ENCODE measurements around the gene MEI4.
"Not testable (repeated sequence)": the region's sequence is repeated elsewhere in the genome, so short reads cannot be mapped to it uniquely, and the experiment has no call there.

Gene MEI4

DNA sequence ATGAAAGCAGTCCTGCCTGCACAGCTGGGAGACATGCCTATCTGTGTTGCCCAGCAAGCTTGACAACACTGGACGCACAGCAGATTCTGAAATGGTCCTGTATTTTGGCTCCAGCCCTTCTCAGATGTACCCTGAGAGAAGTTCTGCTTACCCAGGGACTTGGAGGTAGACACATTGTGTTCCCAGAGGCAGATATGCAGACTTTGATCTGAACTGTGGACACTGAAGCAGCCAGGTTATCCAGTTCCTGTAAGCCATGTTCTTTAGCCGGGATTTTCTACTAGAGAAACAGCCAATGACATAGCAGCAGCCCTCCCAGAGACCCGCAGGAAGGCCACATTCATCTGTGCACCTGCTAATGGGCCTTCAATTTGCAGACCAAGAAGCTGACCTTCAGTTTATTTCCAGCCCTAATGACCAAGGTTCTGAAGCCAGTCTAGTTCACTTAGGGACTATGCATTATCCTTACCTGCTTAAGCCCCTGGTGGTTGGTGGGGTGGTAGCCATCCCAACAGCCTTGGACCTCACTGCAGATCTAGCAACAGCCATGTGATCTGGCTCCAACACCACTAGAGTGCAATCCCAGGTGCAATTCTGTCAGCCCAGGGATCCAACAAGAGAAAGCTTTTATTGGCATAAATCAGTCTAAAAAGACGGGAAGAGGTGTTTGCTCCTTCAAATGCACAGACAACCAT lies 134.2 kb downstream of the MEI4 start:
- DNase-seq, result no peak
- in situ Hi-C loops (cut with MboI; ENCODE audit: low pct_unique_long_range_greater_than_20kb, low sequenced_read_pairs), result no loop called here

GRCh38 chr6:77796824-77797809 lies 144.3 kb downstream of the MEI4 start:
- no peak for DNase-seq
- in situ Hi-C loops (cut with MboI; ENCODE audit: low pct_unique_long_range_greater_than_20kb, low sequenced_read_pairs), result no loop called here

GRCh38 chr6:77812304-77812703 lies 159.5 kb downstream of the MEI4 start:
- DNase-seq, result no peak
- in situ Hi-C loops (cut with MboI; ENCODE audit: low pct_unique_long_range_greater_than_20kb, low sequenced_read_pairs), result no loop called here

DNA sequence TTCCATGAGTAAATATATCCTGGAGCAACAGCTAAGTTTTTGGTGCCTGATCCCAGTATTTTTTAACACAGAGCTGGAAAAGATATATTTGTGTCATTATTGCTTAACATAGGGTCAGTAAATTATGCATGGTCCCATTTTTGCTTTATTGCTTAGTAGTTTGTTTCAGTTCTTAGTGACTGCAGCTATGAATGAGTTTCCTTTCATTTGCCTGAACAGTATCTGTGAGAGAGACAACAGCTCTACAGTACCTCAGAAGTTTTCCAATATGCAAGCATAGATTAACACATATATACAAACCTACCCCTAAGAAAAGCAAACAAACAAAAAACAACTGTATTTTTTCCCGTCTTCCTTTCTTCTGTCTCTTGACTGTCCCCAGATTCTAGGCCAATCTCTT lies 160.3 kb downstream of the MEI4 start:
- DNase-seq, result no peak
- in situ Hi-C loops (cut with MboI; ENCODE audit: low pct_unique_long_range_greater_than_20kb, low sequenced_read_pairs), result no loop called here

DNA sequence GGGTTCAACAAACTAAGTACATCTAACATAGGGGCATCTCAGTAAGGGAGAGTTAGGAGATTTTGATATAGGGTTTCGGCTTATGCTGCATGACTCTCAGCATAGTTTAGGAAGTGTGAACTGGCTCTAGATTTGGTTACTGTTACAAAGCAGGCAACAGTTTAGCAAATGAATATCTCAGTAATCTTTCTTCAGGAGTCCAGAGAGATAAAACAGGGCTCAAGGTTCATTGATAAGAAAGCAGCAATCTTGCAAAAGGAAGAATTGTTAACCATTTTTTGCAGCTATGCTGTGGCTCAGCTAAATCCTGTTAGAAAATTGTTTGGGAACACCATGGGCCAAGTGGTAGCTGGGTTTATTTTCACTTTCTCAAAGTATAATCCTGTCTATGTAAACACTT lies 161.3 kb downstream of the MEI4 start:
- no peak for DNase-seq
- in situ Hi-C loops (cut with MboI; ENCODE audit: low pct_unique_long_range_greater_than_20kb, low sequenced_read_pairs), result no loop called here

DNA sequence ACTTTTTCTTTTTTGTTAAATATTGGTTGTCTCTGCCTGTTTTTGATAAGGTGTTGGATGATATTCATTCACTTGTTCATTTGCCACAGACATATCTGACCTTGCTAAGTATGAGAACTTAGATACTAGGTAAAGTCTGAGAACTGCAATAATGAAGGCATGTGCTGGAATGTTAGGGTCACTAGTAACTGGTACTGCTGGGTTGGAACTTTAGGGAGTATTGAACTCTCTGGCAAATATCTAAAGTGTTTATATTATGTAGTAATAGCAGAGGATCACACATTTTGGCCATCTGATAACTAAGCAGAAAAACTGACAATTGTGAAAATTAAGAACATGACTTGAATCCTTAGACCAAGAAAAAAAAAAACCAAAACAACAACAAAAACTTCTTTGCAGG lies 162.7 kb downstream of the MEI4 start:
- in situ Hi-C loops (cut with MboI; ENCODE audit: low pct_unique_long_range_greater_than_20kb, low sequenced_read_pairs), result no loop called here
- no peak for DNase-seq

DNA sequence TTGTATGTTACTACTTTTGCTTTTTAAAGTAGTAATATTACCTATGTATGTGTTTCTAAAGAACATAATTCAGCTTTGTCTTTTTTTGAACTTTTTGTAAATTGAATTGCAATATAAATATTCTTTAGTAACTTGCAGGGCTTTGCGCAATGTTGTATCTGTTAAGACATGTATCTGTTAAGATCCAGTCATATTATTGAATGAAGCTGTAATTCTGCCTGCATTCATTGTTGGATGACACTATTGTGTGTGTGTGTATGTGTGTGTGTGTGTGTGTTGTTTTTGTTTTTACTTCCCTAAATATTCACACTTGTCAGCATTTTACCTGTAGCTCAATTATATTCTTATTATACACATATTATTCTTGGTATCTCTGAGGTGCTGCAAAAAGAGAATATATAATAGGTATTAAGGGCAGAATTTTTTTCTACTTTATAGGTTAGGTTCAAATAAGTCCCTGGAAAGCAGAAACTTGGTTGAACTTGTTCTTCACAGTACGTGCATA lies 164.0 kb downstream of the MEI4 start:
- DNase-seq, result no peak
- in situ Hi-C loops (cut with MboI; ENCODE audit: low pct_unique_long_range_greater_than_20kb, low sequenced_read_pairs), result no loop called here

DNA sequence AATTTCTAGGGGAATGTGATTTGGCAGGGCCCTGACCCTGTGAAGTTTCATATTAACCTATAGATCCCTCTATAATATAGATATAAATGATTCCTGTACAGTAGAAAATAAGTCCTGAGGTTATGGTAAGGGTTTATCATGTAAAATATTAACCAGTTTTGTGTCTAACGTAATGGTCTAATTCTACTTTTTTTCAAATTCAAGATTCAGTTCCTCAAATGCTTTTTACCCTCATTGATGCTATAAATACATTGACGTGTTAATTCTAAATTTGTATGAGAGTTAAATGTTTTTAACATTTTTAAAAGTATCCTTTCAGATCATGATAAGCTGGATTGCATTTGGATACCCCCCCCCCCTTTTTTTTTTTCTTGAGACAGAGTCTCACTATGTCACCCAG lies 169.4 kb downstream of the MEI4 start:
- no peak for DNase-seq
- in situ Hi-C loops (cut with MboI; ENCODE audit: low pct_unique_long_range_greater_than_20kb, low sequenced_read_pairs), result no loop called here

DNA sequence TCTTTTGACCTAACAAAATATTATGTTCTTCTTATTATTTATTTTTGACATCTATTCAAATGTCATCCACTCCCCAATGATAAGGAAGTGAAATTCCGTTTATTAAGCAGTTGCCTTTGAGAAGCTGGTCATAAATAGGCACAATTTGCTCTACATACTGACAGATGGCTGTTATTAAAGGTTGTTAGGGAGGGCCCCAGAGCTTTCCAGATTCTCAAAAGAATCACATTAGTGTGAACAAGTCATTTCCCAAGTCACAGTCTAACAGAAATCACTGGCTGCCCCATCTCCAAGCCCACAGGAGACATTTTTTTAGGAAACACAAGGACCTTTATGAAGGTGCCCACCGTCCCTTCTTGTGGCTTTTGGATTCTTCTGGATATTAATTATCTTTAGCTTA lies 172.4 kb downstream of the MEI4 start:
- in situ Hi-C loops (cut with MboI; ENCODE audit: low pct_unique_long_range_greater_than_20kb, low sequenced_read_pairs), result no loop called here
- no peak for DNase-seq

GRCh38 chr6:77829736-77830135 lies 176.9 kb downstream of the MEI4 start:
- no peak for DNase-seq
- in situ Hi-C loops (cut with MboI; ENCODE audit: low pct_unique_long_range_greater_than_20kb, low sequenced_read_pairs), result no loop called here

DNA sequence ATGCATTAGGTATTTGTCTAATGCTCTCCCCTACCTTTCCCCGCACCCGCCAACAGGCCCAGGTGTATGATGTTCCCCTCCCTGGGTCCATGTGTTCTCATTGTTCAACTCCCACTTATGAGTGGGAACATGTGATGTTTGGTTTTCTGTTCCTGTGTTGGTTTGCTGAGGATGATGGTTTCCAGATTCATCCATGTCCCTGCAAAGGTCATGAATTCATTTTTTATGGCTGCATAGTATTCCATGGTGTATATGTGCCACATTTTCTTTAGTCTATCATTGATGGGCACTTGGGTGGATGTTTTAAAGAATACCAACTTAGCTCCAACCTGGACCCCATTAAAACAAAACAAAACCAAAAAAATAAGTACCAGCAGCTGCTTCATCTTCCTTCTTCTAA lies 180.9 kb downstream of the MEI4 start:
- DNase-seq; in situ Hi-C loops (cut with MboI; ENCODE audit: low pct_unique_long_range_greater_than_20kb, low sequenced_read_pairs): not testable (repeated sequence)

DNA sequence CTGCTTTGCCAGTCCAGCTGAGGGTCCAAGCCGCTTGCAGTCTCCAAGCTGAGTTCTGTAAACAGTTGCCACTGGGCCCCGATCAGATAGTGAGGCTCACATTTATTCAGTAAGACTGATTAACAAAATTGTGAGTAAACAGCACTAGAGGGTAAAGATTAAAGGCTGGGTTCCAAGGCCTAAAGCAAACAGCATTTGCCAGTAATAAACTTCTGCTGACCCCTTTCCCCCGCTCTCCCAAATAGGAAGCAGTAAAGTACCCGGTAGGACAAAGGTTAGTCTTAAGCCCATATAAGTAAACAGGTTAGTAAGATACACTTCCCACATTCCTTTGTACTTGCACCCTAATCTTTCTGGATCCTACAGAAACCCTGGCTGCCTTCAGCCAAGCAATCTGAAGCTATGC lies 181.8 kb downstream of the MEI4 start:
- DNase-seq, result no peak
- in situ Hi-C loops (cut with MboI; ENCODE audit: low pct_unique_long_range_greater_than_20kb, low sequenced_read_pairs), result no loop called here

DNA sequence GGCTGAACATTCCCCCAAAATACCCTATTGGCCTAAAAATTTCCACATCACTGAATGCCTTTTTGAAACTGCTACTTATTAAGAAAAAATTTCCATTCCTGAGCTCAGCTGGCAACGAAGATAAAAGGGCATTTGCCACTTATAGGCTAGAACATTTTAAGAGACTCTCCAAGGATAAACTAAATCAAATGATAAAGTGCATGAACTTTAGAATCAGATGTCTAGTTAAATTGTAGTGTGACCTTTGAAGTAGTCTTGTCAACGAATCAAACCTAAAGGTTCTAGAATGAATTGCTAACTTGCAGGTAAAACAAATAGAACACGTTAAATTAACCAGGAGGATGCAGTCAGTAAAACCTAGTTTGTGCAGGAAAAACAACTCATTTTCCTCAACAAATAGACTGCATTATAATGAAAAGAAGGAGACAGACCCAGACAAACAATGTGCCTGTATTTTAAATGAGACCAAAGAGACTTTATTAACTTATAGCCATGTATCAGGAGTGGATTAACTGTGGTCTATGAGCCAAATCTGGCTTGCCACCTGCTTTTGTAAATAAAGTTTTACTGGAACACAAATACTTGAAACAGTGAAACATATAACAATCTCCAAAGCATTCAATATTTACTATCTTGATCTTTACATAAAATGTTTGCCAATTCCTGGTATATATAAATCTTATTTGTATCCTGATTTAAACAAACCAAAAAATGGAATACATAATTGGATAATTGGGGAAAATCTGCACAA lies 184.4 kb downstream of the MEI4 start:
- no peak for DNase-seq
- in situ Hi-C loops (cut with MboI; ENCODE audit: low pct_unique_long_range_greater_than_20kb, low sequenced_read_pairs), result no loop called here

DNA sequence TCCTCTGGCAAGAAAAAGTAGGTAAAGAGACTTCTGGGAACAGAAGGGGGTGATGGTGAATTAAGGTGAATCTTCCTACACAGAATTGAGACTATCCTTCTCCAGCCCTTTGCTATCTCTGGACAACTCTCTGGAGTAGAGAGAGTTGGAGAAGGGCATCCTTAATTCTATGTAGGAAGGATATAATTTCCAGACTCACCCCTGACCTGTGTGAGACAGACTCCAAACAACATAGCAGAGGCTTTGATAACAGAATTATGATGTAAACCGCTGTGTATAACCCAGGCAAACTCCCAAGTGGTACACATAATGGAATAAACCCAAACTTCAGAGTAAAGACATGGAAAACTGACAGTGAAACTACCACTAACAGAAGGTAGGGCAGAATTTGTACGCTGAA lies 186.5 kb downstream of the MEI4 start:
- DNase-seq, result no peak
- in situ Hi-C loops (cut with MboI; ENCODE audit: low pct_unique_long_range_greater_than_20kb, low sequenced_read_pairs), result no loop called here

- DNase-seq, result no peak
- in situ Hi-C loops (cut with MboI; ENCODE audit: low pct_unique_long_range_greater_than_20kb, low sequenced_read_pairs), result no loop called here
Measured at GRCh38 chr6:77844822-77845221, 192.0 kb downstream of the MEI4 start.

DNA sequence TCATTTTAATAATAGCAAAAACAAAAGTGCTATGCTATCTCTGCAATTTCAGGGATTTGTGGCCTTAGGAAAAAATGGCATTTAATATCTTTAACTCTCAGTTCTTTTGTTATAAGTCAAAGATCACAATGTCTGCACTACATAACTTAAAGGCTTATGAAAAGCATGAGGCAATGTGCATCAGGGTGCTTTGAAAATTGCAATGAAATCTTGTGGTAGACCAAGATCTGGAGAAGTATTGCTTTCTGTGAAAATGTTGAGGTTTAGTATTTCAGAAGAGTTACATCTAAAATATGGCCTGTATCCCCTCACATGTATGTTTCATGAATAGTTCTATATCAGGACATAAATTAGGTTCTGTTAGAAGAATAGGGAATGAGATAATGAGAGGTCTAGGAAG lies 200.6 kb downstream of the MEI4 start:
- in situ Hi-C loops (cut with MboI; ENCODE audit: low pct_unique_long_range_greater_than_20kb, low sequenced_read_pairs), result no loop called here
- no peak for DNase-seq

DNA sequence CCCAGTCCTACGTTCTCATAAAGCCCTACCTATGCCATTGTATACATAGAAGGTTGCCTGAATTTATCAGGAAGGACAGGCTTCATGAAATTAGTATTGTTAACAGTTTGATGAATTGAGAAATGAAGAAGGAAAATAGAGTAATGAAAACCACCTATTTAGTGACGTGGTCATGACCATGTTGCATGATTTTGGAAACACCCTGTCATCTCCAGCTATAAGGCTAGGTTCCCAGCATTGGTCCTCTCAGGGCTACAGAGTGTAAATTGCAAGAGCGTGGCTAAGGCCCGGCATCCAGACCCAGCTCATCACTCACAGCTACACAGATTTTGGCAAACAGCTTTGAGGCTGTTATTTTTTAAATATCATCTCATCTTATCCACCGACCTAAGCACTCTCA lies 203.6 kb downstream of the MEI4 start:
- DNase-seq, result no peak
- in situ Hi-C loops (cut with MboI; ENCODE audit: low pct_unique_long_range_greater_than_20kb, low sequenced_read_pairs), result no loop called here

DNA sequence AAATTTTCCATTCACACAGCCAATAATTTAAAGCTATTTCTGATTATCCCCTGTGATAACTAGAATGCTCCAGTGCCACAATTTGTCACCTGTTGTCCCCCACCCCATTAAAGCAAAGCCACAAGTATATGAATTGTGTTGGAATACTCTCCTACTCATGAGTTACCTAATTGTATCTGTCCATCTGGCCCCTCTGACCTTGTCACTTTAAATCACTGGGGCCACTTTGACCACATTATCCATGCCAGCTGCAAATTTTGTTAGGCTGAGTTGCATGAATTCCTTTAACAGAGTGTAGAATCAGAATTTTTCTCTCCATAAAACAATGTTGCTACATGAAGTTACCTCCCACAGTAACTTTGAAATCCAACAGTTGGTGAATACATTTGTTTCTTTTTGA lies 204.6 kb downstream of the MEI4 start:
- no peak for DNase-seq
- in situ Hi-C loops (cut with MboI; ENCODE audit: low pct_unique_long_range_greater_than_20kb, low sequenced_read_pairs), result no loop called here

- DNase-seq, result no peak
- in situ Hi-C loops (cut with MboI; ENCODE audit: low pct_unique_long_range_greater_than_20kb, low sequenced_read_pairs), result no loop called here
Measured at GRCh38 chr6:77876300-77876699, 223.5 kb downstream of the MEI4 start.

DNA sequence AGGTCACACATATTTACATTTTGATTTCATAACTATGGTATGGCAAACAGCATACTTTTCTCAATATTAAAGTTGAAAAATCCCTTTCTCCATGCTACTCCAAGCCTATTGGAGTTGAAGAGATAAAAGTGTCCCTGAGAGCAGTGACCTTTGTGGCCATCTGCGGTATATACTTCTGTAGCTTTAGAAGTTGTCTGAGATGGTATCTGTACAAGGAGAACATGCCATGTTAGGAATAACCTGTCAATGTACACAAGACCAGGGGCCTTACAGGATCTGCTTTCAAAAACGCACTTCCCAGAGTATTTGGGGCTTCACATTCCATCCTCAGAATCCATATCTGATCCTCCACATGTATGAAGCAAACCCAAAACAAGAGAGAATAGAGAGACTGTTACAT lies 226.7 kb downstream of the MEI4 start:
- in situ Hi-C loops (cut with MboI; ENCODE audit: low pct_unique_long_range_greater_than_20kb, low sequenced_read_pairs), result no loop called here
- DNase-seq, result no peak

Measured in KBM-7 (cell line).